Measurements from ENCODE around the gene POU3F1.

The POU3F1 gene

DNA sequence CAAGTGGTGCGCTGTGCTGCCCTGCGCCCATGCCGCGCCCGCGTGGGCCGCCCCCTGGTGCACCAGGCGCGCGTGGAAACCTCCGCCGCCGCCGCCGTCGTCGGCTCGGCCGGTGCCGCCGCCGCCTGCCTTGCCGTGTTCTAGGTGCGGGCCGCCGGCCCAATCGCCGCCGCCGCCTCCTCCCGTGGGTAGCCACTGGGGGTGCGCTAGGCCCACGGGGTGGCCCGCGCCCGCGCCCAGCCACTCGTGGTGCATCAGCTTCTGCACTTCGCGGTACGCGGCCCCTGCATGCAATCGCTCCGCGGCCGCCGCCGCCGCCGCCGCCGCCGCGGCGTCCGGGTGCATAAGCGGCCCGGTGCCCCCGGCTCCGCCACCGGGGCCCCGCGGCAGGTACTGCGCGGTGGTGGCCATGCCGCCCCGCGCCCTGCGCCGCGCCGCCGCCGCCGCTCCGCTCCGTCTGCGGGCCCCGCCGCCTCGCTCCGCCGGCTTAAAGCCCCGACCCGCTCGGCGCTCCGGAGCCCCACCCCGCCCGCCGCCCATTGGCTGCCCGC lies at the start of gene POU3F1:
POU3F1 (minus strand) TSS at position 461 of the 551 bp plus-strand sequence; CDS start at position 411, 50 bp downstream.
- no peak for DNase-seq

DNA sequence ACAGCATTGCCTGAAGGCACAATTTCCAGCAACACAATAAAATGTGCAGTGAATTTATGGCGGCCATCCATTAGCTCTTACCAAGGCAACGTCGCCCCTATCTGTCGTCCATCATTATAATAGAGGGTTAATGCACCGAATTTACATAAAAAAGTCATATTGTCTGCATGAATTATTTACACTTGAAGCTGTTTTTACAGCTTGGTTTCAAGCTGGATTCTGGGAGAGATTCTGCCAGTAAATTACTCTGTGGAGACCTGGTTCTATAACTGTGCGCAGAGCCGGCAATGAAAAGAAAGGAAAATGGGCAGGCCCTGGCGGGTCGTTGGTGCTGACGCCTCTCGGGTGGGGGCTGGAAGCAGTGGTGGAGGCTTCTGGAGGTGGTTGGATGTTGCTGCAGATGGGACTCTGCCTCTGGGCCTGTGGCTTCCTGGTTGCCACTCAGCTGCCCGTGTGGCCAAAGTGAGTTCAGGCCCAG lies 48.9 kb upstream of the POU3F1 start:
- no peak for DNase-seq

DNA sequence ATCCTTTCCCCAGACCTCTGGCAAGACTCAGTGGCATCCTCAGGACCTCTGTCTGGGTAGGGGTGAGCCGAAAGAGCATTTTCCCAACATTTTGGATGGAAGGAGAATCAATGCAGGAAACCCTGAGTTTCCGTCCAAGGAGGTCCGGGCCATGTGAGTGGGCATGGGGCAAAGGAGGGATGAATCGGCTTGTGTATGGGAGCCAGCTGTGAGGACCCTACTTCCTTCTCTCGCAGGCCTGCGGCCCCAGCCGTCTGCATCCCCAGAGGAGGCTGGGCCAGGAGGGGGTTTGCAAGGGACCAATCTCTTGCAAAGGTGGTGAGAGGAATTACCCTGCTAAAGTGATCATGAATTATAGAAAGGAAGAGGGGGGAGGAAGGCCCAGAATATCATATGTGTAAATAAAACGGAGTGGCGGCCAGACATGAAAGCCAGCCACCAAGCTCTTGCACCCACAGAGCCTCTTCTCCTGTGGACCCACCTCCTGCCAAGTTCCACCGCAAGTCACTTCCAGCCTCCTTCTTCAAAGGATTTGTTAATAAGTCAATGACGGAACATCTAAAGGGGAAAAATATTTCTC lies 48.2 kb upstream of the POU3F1 start:
- no peak for DNase-seq

- DNase-seq: no peak
Observed at GRCh38 chr1:38093569-38094520, 47.3 kb upstream of the POU3F1 start.

- no peak for DNase-seq
Observed at GRCh38 chr1:38092256-38092655, 45.7 kb upstream of the POU3F1 start.

- DNase-seq: no peak
Observed at GRCh38 chr1:38090796-38091195, 44.2 kb upstream of the POU3F1 start.

DNA sequence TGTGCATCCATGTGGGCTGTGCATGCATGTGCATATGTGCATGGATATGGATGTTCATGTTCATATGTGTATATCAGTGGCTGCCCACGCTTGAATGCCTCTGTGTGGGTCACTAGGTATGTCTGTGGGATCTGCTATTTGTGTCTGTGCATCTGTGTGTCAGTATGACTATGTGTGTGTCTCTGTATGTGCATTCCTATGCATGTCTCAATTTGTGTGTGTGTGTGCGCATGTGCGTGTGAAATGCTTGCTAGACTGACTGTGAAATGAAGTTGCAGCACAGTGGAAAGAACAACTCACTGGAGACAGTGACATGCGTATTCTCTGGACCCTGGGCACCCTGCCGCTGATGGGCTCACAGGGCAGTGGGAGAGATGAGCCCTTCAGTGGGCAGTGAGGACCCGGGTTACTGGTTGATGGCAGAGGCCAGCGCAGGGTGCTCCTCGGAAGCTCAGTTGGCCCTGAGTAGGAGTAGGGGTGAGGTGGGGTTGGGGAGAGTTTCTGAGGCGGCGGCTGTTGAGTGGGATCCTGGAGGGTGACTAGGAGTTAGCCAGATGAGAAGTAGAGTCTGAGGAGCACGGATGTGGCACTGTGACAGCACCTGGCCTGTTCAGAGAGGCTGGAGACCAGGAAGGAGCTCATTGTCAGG lies 43.2 kb upstream of the POU3F1 start:
- no peak for DNase-seq

DNA sequence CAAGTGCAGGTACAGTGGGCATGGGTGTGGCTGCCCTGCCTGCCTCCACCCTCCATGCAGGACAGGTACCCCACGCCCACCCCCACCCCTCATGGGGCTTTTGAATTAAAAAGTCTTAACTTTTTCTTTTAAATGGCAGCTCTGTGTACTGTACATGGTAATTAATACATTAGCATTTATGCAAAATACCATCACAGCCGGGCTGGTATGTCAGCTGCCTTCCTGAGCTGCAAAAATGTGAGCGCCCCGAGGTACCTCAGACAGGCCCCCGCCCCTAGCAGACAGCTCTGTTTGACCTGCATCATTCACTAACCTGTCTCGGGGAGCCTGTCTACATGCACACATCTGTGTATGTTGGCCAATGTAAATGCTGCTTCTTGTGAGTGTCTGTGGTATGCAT lies 42.2 kb upstream of the POU3F1 start:
- no peak for DNase-seq

DNA sequence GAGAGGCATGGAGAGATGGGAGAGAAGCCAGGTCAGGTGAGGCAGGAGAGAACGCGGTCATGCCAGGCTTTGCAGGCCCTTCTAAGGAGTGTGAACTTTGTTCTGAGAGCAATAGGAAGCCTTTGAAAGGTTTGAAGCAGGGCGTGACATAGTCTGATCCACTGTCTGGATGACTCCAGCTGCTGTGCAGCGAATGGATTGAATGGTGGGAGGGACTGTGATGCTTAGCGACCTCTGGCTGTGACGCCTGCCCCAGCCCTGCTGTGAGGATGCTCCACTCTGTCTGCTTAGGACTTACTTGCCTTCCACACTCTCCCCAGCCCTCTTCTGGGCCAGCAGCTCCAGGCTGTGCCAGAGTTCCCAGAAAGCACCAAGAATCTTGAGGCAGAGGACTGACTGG lies 41.8 kb upstream of the POU3F1 start:
- no peak for DNase-seq

GRCh38 chr1:38087676-38088075 lies 41.1 kb upstream of the POU3F1 start:
- no peak for DNase-seq

GRCh38 chr1:38085666-38086330 lies 39.2 kb upstream of the POU3F1 start:
- no peak for DNase-seq

DNA sequence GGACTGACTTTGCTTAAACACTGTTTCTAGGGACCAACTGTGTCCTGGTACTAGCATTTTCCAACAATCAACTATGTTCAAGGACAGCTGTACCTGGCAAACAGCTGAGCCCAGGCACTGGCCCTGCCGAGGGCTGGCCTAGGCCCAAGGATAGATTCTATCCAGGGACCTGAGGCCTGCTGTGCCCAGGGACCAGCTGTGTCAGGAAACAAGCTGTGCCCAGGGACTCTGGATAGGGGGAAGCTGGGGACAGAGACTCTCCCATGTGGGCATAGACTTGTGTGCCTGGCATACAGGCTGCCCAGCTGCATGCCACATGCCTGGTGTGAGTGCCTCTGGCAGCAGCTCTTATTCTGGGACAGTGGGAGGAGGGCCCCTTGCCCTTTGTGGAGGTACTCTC lies 38.1 kb upstream of the POU3F1 start:
- no peak for DNase-seq

- no peak for DNase-seq
Observed at GRCh38 chr1:38084113-38084512, 37.5 kb upstream of the POU3F1 start.

- DNase-seq: no peak
Observed at GRCh38 chr1:38083541-38083940, 36.9 kb upstream of the POU3F1 start.

DNA sequence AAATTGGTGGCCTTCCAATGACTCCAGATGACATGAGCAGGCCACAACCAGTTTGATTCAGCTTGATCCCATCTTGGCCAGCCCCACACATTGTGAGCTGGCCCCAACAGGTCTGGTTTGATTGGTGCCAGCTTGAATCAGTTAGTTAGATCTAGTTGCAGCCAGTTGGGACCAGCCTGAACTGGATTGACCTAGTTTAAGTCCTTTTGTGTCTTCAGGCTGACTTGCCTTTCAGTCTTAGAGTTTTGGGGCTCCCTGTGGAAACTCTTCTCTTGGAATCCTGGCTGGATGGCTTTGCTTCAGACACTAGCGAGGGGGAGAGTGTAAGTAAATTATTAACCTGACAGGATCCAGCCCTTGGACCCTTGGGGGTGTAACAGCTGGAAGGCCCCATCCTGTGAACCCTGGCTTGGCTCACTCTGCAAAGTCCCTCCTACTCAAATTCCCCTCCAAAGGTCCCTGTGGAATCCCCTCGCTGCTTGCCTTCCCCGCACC lies 36.2 kb upstream of the POU3F1 start:
- no peak for DNase-seq

DNA sequence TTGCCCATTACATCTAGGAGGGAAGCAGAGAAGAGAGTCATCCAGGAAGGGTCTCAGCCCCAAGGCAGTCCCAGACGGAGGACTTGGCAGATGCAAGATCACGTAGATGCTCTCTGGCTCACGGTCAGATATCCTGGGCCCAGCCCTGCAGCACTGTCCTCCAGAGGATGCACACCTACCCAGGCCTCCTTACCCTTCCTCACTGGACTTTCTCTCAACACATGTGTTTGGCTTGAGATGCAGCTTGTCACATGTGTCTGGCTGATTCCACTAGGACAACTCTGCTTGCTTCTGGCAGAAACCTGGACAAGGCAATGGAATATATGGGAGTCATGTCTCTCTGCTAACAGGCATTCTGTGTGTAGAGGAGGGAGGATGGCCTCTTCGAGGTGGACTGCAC lies 32.4 kb upstream of the POU3F1 start:
- no peak for DNase-seq

DNA sequence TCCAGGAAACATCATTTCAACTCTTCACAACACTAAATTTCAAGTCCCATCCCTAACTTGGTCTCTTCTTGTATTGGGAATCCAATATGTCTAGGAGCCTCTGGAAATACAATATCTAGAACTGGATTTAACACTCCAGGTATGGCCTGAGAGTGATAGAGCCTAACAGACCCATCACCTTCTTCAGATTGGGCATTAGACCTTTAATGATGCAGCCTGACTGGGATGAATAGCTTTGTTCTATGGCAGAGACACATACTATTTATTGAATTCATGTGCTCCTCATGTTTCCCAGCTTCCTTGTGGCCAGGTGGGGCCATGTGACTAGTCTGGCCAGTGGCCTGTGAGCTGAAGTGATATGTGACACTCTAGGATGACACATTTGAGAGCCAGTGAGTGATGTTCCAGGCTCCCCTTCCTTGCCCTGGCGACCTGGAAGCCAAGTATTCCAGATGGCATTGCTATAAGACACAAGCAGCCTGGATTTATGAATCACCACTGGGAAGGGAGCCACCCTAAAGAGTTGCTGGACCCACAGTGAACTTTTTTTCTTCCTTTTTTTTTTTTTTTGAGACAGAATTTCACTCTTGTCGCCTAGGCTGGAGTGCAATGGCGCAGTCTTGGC lies 31.0 kb upstream of the POU3F1 start:
- DNase-seq: no peak

DNA sequence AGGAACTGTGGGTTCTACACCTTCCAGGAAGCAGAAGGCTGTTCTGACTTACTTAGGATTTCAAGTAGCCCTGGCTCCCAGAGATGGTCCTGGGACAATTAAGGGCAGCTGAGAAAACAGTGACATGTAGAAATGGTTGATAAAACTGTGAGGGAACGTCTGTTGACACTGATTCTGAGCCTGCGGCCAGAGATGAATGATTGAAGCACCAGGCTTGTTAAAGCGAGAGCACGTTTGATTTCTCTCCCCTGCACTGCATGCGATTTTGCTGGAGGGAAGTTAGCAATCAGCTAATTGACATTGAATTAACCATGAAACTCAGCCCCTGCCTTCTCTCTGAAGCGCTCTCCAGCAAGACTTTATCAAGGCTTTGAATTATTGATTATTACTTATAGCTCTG lies 29.9 kb upstream of the POU3F1 start:
- no peak for DNase-seq

DNA sequence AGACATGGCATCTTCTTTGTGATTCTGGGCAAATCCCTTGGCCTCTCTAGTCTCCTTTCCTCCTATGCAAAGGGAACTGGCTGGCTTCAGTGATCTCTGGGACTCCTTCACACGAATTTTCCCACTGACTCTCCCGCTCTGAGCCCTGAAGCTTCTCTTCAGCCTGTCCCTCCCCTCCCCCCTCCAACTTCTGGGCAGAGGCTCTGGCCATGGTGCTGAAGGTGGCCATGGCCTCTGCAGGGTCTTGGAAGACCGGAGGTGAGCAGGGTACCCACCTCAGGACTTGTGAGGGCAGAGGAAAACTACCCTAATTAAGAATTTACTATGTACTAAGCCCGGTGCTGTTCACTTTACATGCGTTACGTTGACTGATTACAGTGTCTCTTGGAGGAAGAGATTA lies 29.4 kb upstream of the POU3F1 start:
- no peak for DNase-seq

DNA sequence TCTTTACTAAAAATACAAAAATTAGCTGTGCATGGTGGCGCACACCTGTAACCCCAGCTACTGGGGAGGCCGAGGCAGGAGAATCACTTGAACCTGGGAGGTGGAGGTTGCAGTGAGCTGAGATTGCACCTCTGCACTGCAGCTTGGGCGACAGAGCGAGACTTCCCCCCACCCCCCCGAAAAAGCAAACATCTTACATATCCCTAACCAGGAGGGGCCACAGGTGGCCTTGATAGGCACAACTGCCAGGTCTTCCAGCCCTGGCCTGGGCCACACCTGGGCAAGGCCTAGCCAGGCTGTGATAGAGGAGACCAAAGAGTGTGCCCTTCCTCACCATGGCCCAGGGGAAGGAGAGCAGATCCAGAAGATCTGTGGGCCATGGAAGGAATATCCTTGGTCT lies 28.6 kb upstream of the POU3F1 start:
- DNase-seq: no peak

DNA sequence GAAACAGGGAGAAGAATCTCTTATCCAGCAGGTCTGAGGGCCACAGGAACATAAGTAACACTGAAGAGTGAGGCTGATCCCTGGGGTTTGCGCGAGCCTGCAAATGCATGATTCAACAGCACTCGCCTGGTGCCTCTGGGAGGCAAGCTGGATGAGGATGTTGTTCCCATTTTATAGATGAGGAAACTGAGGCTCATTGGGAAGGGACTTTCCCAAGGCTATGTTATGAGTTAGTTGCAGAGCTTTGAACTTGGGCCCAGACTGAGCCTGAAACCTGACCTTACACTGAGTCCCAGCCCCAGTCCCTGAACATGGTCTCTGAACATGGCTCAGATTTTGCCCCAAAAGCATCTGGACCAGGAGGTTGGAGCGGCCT lies 27.7 kb upstream of the POU3F1 start:
- no peak for DNase-seq

Measured in stimulated activated CD4-positive, alpha-beta T cell treated with anti-CD3 and anti-CD28 coated beads, Interleukin-4, amount 100 ng/mL, for 24 hours (primary cell).